Suppressor macrophage treated with lipopolysaccharide for 1 hour (primary cell): ENCODE results near the gene FBXO28.
"Not testable (repeated sequence)": the region's sequence is repeated elsewhere in the genome, so short reads cannot be mapped to it uniquely, and the experiment has no call there.

Experiments used
- DNase-seq, 3 donors: peaks; one replicate each; pipeline ENCODE4 v3.0.0-alpha.2; 2020 to 2022

Gene FBXO28

GRCh38 chr1:224192082-224192788 lies 78.3 kb downstream of the FBXO28 start:
- DNase-seq = no peak

- DNase-seq = no peak
Measured at GRCh38 chr1:224193319-224193966, 79.5 kb downstream of the FBXO28 start.

- DNase-seq = no peak
Measured at GRCh38 chr1:224196813-224197600, 83.1 kb downstream of the FBXO28 start.

- no peak for DNase-seq
Measured at GRCh38 chr1:224198572-224198971, 84.7 kb downstream of the FBXO28 start.

- no peak for DNase-seq
Measured at GRCh38 chr1:224199679-224200078, 85.8 kb downstream of the FBXO28 start.

- DNase-seq = no peak
Measured at GRCh38 chr1:224201383-224201782, 87.5 kb downstream of the FBXO28 start.

- no peak for DNase-seq
Measured at GRCh38 chr1:224201853-224202252, 87.9 kb downstream of the FBXO28 start.

GRCh38 chr1:224203243-224204016 lies 89.5 kb downstream of the FBXO28 start:
- DNase-seq = peak; percentile 86 to 89 (median 87)

GRCh38 chr1:224205438-224205840 lies 91.5 kb downstream of the FBXO28 start:
- peak; percentile 84 to 90 (median 90) for DNase-seq

GRCh38 chr1:224205931-224206538 lies 92.1 kb downstream of the FBXO28 start:
- not testable (repeated sequence) for DNase-seq

GRCh38 chr1:224211206-224211962 lies 97.5 kb downstream of the FBXO28 start:
- DNase-seq = no peak
